ENCODE data around the gene ZNF865. TPM values are rescaled to one million over a fixed set of nuclear protein-coding genes. Genes with fewer than 3 reads are reported as not detected.

Gene ZNF865
- total and polyA plus RNA-seq, 2 of the 4 experiments (the other 2 are of a cell fraction), result under 0.01 to 4.6 TPM

DNA sequence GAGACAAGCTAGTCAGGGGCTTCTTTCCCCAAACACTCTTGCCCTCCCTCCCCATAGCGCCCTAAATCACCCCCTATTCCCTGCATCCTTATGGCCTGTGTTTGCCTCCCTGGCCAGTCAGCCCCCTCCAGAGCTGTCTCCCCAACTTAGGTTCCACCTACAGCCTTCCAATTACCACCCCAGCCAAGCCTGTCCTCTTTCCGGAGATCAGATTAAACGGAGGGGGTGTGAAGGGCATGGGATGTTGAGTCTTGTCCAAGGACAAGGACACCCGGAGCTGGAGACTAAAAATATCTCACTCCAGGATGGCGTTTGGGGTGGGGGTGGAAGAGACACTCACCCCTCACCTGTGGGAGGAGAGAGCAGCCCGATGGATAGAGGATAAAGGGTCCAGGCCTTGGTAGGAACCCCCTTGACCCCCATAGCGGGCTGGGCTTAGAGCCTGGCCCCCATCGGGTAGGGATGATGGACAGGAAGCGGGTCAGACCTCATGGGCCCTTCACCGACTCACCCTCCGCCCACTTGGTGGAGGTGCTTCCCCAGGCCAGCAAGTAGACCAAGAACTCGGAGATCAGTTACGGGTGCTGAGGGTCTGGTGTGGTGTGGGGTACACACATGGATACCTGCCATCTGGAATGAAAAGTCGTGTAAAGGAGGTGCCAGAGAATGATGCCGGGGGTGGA is 6.0 kb downstream of the ZNF865 start:
- 89% methylated on average over 5 of the region's 15 CpGs; no CpG with 5 or more reads in 1 of the 2 experiments for WGBS, 2 experiments (ENCODE audit: extremely low coverage in 2 of 2, insufficient read length in 1 of 2)
- ATAC-seq (ENCODE audit: low read depth) (no peak), DNase-seq (no peak)
- Histone ChIP-seq H2BK20ac (ENCODE audit: low read depth, low read length) (no peak overlapping the region), H4K91ac (ENCODE audit: insufficient read depth, low read depth, low read length) (no peak overlapping the region), H3K4ac (ENCODE audit: low read depth, low read length) (no peak overlapping the region), H3K9me3 (ENCODE audit: control insufficient read depth, insufficient read depth, low read length) (peaks cover 5% of the 10 kb centered on the region; the same call in 1 of the 2 replicates), H3K18ac (ENCODE audit: low read depth, low read length) (no peak overlapping the region), H3K23ac (ENCODE audit: low read depth, low read length) (no peak overlapping the region), H2BK15ac (ENCODE audit: low read depth, low read length) (no peak overlapping the region), H2BK120ac (ENCODE audit: low read depth, low read length) (no peak overlapping the region), H3K27me3 (ENCODE audit: control insufficient read depth, insufficient read depth, low read length) (no peaks in the 10 kb centered on the region), H3K56ac (ENCODE audit: extremely low read depth, insufficient read depth, low read length) (no peak overlapping the region), H3K4me1 (ENCODE audit: control insufficient read depth, insufficient read depth, low read length) (peaks cover 4% of the 10 kb centered on the region; the same call in 1 of the 2 replicates), H3K9ac (ENCODE audit: low read depth, low read length) (no peak overlapping the region), H4K20me1 (ENCODE audit: insufficient read depth, low read length) (peaks cover 33% of the 10 kb centered on the region), H3K27ac (ENCODE audit: insufficient read depth, low read length) (no peak overlapping the region), H4K8ac (ENCODE audit: low read depth in 2 of 2, low read length in 2 of 2) (no peak overlapping the region), H3K9me1 (ENCODE audit: insufficient read depth, low read length) (peaks cover 9% of the 10 kb centered on the region; the same call in 1 of the 2 replicates), H3K4me3 (ENCODE audit: insufficient read depth, low read depth, low read length) (no peak overlapping the region), H3K4me2 (ENCODE audit: low read depth, low read length) (no peak overlapping the region), H2AFZ (replicated peaks; ENCODE audit: low read length, poor library complexity) (no peak overlapping the region), H4K5ac (ENCODE audit: low read depth, low read length) (no peak overlapping the region), H3K36me3 (ENCODE audit: control insufficient read depth, insufficient read depth, low read length) (peaks cover 39% of the 10 kb centered on the region), H2BK5ac (ENCODE audit: low read depth, low read length, poor library complexity, severe bottlenecking) (no peak overlapping the region), H2AK9ac (replicated peaks; ENCODE audit: low read depth, low read length, poor library complexity) (peak overlapping the region; percentile 55), H2AK5ac (ENCODE audit: low read depth, low read length) (no peak overlapping the region), H3K14ac (replicated peaks; ENCODE audit: low read depth, low read length) (no peak overlapping the region), H3K79me1 (ENCODE audit: low read depth in 1 of 2, low read length in 2 of 2) (peaks cover 44 to 67% of the 10 kb centered on the region in 2 experiments)
- intact Hi-C loops (cut with micrococcal nuclease), result no loop called here
- ChIA-PET POLR2A (ENCODE audit: unreplicated experiment) (no interaction called here), CTCF (interaction anchor here (0.5 to 0.6 kb wide), 2 partner anchors 96 to 121 kb away, joined by 3 to 7 read pairs; no protein-coding TSS in a partner anchor)
- BruUV-seq (replicated peaks), result no TSS peak
- TF ChIP-seq RCOR1 (IDR thresholded peaks at IDR 0.05; ENCODE audit: insufficient replicate concordance, low read length) (no peak), RAD21 (IDR thresholded peaks at IDR 0.05; ENCODE audit: low read length) (no peak), MAZ (IDR thresholded peaks at IDR 0.05; ENCODE audit: borderline replicate concordance, low read depth, low read length) (no peak), MAFK (IDR thresholded peaks at IDR 0.05; ENCODE audit: low read depth, low read length) (no peak), POLR2A (IDR thresholded peaks at IDR 0.05; ENCODE audit: low read depth, low read length) (no peak), CTCF (conservative IDR thresholded peaks at IDR 0.05; ENCODE audit: low read depth, low read length) (no peak), CEBPB (IDR thresholded peaks at IDR 0.05; ENCODE audit: low read depth, low read length) (no peak), ELK1 (IDR thresholded peaks at IDR 0.05; ENCODE audit: borderline replicate concordance, low read depth, low read length) (no peak), FOS (IDR thresholded peaks at IDR 0.05; ENCODE audit: low read depth, low read length) (no peak), CHD1 (IDR thresholded peaks at IDR 0.05; ENCODE audit: low read depth, low read length) (no peak), NFE2L2 (IDR thresholded peaks at IDR 0.05; ENCODE audit: low read depth, low read length) (no peak), BHLHE40 (IDR thresholded peaks at IDR 0.05; ENCODE audit: low read depth, low read length) (no peak), SMC3 (IDR thresholded peaks at IDR 0.05; ENCODE audit: low read depth, low read length) (no peak), USF2 (IDR thresholded peaks at IDR 0.05; ENCODE audit: low read depth, low read length) (no peak)
- dilution Hi-C loops (cut with HindIII; ENCODE audit: low sequenced_read_pairs, unreplicated experiment), result no loop called here
- in situ Hi-C loops (cut with MboI; ENCODE audit: low sequenced_read_pairs), result no loop called here

All from IMR-90 (cell line).